Sigmoid colon (tissue), 7 donors: ENCODE measurements around the gene STIP1. TPM values are rescaled to one million over a fixed set of nuclear protein-coding genes. Genes with fewer than 3 reads are reported as not detected.
A peak's percentile ranks its signal among the peaks of the same experiment; 100 is the strongest.

Experiments
- DNase-seq: peaks from one replicate; pipeline ENCODE4 v3.0.0-alpha.2; 2019
- H3K27ac ChIP-seq, 4 donors: fragments of 200-600 bp; sonication (generic); one replicate each; pipeline ENCODE4 v1.5.1; 2016 to 2019; ENCODE audit warnings: mild to moderate bottlenecking in 1 of 4
- H3K27me3 ChIP-seq, 3 donors: fragments of 200-600 bp; sonication (generic); one replicate each; pipeline ENCODE4 v1.5.1; 2019; ENCODE audit warnings: mild to moderate bottlenecking in 1 of 3
- H3K36me3 ChIP-seq, 4 donors: fragments of 200-600 bp; sonication (generic); one replicate each; pipeline ENCODE4 v1.5.1; 2016 to 2019
- H3K4me1 ChIP-seq, 4 donors: fragments of 200-600 bp; sonication (generic); one replicate each; pipeline ENCODE4 v1.5.1; 2017 to 2019
- H3K4me3 ChIP-seq, 4 donors: fragments of 200-600 bp; sonication (generic); one replicate each; pipeline ENCODE4 v1.5.1; 2017 to 2019; ENCODE audit warnings: mild to moderate bottlenecking in 2 of 4, moderate library complexity in 1 of 4
- H3K9me3 ChIP-seq, 4 donors: fragments of 200-600 bp in 3 of 4; sonication (generic) in 3 of 4; one replicate each; pipeline versions ENCODE4 v1.5.1 to v1.6.1; 2013 to 2019
- EP300 ChIP-seq, 4 donors: sonication (generic); formaldehyde crosslinking; IDR thresholded peaks; one replicate each; pipeline ENCODE4 v1.6.1; 2017; ENCODE audit warnings: antibody characterized with exemption in 4 of 4
- POLR2A ChIP-seq, 2 donors: fragments of 450-650 bp; IDR thresholded peaks; one replicate each; pipeline ENCODE4 v1.6.1; 2016; ENCODE audit warnings: antibody characterized with exemption in 2 of 2, mild to moderate bottlenecking in 2 of 2, moderate library complexity in 2 of 2
- POLR2AphosphoS5 ChIP-seq, 4 donors: sonication (generic); formaldehyde crosslinking; IDR thresholded peaks; one replicate each; pipeline ENCODE4 v1.6.1; 2017; ENCODE audit warnings: antibody characterized with exemption in 4 of 4
- whole genome bisulfite sequencing, 2 donors: extraction: QIAGEN DNeasy Blood & Tissue Kit; methylation state at CpG; one replicate each; pipeline ENCODE4 v1.1.7; 2013; 5-methylcytosine and 5-hydroxymethylcytosine counted together
- intact Hi-C: fragments of 100-400 bp; cut with DNase I; formaldehyde crosslinking; loops from one replicate; pipeline ENCODE4 v1.15.1; 2023
- polyA plus RNA-seq, 3 donors: library from polyadenylated mRNA; stranded (reverse); fragments of 200-250 nt; gene quantifications; one replicate each; pipeline ENCODE4 v1.2.3, GENCODE V29; 2013
- total RNA-seq, 4 donors: library from RNA; depleted of rRNA; stranded (reverse); fragments of >200 nt; gene quantifications; one replicate each; pipeline ENCODE4 v1.1.0, GENCODE V29; 2016
- TF ChIP-seq, protein P1 (sequence below), 4 experiments: fragments of 450-650 bp in 3 of 4; fragments of 200-600 bp in 1 of 4; IDR thresholded peaks; one replicate each; pipeline ENCODE4 v1.5.1; 2016 to 2019; ENCODE audit warnings: antibody characterized with exemption in 4 of 4, mild to moderate bottlenecking in 3 of 4, moderate library complexity in 2 of 4
- donor health status: healthy with polysubstance abuse.
- donor health status: Bipolar disorder and iron deficiency.
- donor health status: healthy.

The STIP1 gene
- total and polyA plus RNA-seq, 7 donors = 38.4 to 90.3 (median 74.9) TPM

DNA sequence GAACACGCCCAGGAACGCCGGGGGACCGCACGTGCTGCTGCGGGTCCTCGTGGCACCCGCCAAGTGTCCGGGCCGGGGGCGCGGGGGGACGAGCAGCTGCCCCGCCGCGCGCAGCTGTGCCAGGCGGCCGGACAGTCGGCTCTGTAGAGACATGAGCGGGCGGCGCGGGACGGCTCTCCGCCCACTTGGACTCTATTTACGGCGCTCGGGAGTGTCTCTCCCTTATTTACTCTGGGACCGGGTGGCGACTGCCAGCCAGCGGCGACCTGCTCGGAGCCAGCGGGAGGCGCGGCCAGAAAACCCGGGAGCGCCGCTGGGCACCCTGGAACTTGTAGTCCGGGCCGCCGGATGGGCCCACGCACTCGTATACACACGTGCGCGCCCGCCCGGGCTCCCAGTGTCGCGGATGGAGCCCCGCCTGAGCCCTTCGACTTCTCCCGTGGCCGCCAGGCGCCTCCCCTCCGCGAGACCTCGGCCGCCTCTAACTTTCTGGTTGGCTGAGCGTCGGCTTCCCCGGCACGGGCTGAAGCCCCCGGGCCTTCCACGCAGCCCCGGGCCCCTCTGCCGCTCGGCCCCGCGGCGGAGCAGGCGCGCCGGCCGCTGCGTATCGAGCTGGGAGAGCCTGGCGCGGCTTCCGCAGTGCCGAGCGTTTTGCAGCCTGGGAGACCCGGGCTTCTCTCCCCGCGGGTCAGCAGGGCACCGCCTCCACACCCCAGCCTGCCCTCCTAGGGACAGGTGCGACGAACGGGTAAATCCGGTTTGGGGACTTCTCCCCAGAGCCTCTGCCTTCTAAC is 19.9 kb upstream of the STIP1 start, which contains the start of gene MACROD1:
Gene MACROD1 (minus strand): TSS at position 272 of the 794 bp plus-strand sequence. CDS start 119 bp downstream, at position 153.
- H3K36me3 ChIP-seq = no peaks in the 10 kb centered on the region
- intact Hi-C loops = no loop called here
- H3K4me3 ChIP-seq = peak within 1 kb of the TSS; percentile 65 to 85 (median 79)
- WGBS, 2 donors = 0 to 1% methylated on average over 92 of the region's 92 CpGs
- no peaks in the 10 kb centered on the region for H3K9me3 ChIP-seq
- peak within 1 kb of the TSS; percentile 72 to 78 (median 77) for H3K27ac ChIP-seq
- H3K27me3 ChIP-seq = no peaks in the 10 kb centered on the region
- H3K4me1 ChIP-seq = peaks cover 0 to 23% (median 16%) of the 10 kb centered on the region in 4 donors
- peak; percentile 17 to 66 (median 57) for TF ChIP-seq POLR2AphosphoS5 (IDR thresholded peaks at IDR 0.05)
- TF ChIP-seq, protein P1, sequence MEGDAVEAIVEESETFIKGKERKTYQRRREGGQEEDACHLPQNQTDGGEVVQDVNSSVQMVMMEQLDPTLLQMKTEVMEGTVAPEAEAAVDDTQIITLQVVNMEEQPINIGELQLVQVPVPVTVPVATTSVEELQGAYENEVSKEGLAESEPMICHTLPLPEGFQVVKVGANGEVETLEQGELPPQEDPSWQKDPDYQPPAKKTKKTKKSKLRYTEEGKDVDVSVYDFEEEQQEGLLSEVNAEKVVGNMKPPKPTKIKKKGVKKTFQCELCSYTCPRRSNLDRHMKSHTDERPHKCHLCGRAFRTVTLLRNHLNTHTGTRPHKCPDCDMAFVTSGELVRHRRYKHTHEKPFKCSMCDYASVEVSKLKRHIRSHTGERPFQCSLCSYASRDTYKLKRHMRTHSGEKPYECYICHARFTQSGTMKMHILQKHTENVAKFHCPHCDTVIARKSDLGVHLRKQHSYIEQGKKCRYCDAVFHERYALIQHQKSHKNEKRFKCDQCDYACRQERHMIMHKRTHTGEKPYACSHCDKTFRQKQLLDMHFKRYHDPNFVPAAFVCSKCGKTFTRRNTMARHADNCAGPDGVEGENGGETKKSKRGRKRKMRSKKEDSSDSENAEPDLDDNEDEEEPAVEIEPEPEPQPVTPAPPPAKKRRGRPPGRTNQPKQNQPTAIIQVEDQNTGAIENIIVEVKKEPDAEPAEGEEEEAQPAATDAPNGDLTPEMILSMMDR (IDR thresholded peaks at IDR 0.05) = no peak
- DNase-seq = peak; percentile 93

DNA sequence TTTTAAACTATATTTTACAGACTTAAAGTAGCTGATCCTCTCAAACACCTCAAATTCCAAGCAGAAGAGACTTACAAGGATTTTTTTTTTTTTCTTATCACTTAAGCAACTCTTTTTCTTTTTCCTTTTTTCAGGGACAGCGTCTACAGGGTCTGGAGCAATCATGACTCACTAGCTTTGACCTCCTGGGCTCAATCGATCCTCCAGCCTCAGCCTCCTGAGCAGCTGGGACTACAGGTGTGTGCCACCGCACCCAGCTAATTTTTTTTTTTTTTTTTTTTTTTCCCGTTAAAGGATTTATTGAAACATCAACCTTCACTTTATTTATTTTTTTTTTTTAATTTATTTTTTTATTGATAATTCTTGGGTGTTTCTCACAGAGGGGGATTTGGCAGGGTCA is 15.6 kb upstream of the STIP1 start:
- Histone ChIP-seq H3K27me3 (no peaks in the 10 kb centered on the region), H3K27ac (no peak overlapping the region), H3K4me1 (peaks cover 0 to 11% (median 6%) of the 10 kb centered on the region in 4 donors), H3K9me3 (no peaks in the 10 kb centered on the region), H3K36me3 (no peaks in the 10 kb centered on the region), H3K4me3 (no peak overlapping the region)
- 82 to 92% methylated on average over 4 of the region's 4 CpGs for WGBS, 2 donors
- TF ChIP-seq, protein P1 (IDR thresholded peaks at IDR 0.05) = no peak
- TF ChIP-seq EP300 (IDR thresholded peaks at IDR 0.05) = no peak
- TF ChIP-seq POLR2AphosphoS5 (IDR thresholded peaks at IDR 0.05) = no peak
- TF ChIP-seq POLR2A (IDR thresholded peaks at IDR 0.05) = no peak
- intact Hi-C loops = no loop called here
- DNase-seq = no peak

DNA sequence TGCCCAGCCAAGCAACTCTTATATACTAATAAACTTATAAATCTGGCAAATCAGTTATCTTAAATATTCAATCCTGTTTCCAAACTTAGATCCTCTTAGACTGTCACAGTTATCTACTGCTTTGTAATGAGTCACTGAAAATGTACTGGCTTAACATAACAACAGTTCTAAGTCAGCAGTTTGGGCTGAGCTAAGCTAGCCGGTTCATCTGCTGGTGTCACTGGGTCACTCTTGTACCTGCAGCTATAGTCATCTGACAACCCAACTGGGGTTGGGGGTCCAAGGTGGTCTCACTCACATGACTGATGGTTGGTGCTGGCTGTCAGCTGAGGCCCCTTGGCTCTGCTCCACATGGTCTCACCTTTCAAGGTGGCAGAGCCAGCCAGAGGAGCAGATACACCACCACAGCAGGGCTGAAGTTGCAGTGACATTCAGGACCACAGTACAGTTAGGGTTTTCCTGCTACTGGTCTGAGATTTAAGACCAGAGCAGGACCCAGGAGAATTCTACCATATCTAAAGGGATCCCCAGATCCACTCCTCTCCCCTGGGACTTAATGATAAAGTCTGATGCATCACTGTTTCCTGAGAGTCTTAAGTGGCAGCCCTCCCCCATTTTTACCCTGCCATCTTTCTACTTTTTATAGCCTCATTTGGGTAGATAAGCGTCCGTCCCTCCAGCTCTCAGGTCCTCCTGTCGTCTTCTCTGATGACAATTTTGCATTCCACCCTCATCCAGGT is 12.2 kb upstream of the STIP1 start:
- DNase-seq = no peak
- no peak overlapping the region for H3K27ac ChIP-seq
- no peaks in the 10 kb centered on the region for H3K4me1 ChIP-seq
- intact Hi-C loops = no loop called here
- H3K27me3 ChIP-seq = no peaks in the 10 kb centered on the region
- no peak for TF ChIP-seq POLR2AphosphoS5 (IDR thresholded peaks at IDR 0.05)
- TF ChIP-seq, protein P1 (IDR thresholded peaks at IDR 0.05) = no peak
- no peak for TF ChIP-seq EP300 (IDR thresholded peaks at IDR 0.05)
- TF ChIP-seq POLR2A (IDR thresholded peaks at IDR 0.05) = no peak
- no peaks in the 10 kb centered on the region for H3K9me3 ChIP-seq
- H3K4me3 ChIP-seq = no peak overlapping the region
- H3K36me3 ChIP-seq = no peaks in the 10 kb centered on the region
- 84 to 87% methylated on average over 4 of the region's 4 CpGs for WGBS, 2 donors

DNA sequence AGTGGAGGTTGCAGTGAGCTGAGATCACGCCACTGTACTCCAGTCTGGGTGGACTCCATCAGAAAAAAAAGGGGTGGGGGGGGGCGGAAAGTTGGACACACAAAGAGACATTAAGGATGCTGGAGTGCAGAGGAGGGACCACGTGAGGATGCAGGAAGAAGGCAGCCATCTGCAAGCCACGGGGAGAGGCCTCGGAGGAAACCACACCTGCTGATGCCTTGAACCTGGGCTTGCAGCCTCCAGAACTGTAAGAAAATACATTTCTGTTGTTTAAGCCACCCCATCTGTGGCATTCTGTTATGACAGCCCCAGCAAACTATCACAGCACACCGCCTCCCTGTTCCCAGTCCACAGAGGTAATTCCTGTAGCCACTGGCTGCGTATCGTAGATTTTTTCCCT is 9.2 kb upstream of the STIP1 start:
- no peaks in the 10 kb centered on the region for H3K27me3 ChIP-seq
- intact Hi-C loops = no loop called here
- peaks cover 0 to 19% (median 14%) of the 10 kb centered on the region in 4 donors for H3K4me1 ChIP-seq
- H3K36me3 ChIP-seq = no peaks in the 10 kb centered on the region
- DNase-seq = no peak
- no peaks in the 10 kb centered on the region for H3K9me3 ChIP-seq
- no peak overlapping the region for H3K4me3 ChIP-seq
- TF ChIP-seq, protein P1 (IDR thresholded peaks at IDR 0.05) = no peak
- TF ChIP-seq POLR2A (IDR thresholded peaks at IDR 0.05) (no peak), POLR2AphosphoS5 (IDR thresholded peaks at IDR 0.05) (no peak), EP300 (IDR thresholded peaks at IDR 0.05) (no peak)
- H3K27ac ChIP-seq = no peak overlapping the region
- 71 to 87% methylated on average over 8 of the region's 8 CpGs for WGBS, 2 donors
